ENCODE data around the gene TMTC2.
A peak's percentile ranks its signal among the peaks of the same experiment; 100 is the strongest.

TMTC2 gene

GRCh38 chr12:82862876-82863649 is 176.4 kb downstream of the TMTC2 start (continued):
- TF ChIP-seq, protein P1, sequence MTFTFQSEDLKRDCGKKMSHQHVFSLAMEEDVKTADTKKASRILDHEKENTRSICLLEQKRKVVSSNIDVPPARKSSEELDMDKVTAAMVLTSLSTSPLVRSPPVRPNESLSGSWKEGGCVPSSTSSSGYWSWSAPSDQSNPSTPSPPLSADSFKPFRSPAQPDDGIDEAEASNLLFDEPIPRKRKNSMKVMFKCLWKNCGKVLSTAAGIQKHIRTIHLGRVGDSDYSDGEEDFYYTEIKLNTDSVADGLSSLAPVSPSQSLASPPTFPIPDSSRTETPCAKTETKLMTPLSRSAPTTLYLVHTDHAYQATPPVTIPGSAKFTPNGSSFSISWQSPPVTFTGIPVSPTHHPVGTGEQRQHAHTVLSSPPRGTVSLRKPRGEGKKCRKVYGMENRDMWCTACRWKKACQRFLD (tag by site-specific recombination; IDR thresholded peaks at IDR 0.05): no peak
- TF ChIP-seq ZNF223 (tag by site-specific recombination; IDR thresholded peaks at IDR 0.05) (no peak), PRDM4 (tag by site-specific recombination; IDR thresholded peaks at IDR 0.05) (peak; percentile 41; the same call in 1 of the 2 replicates), ZNF10 (tag by site-specific recombination; IDR thresholded peaks at IDR 0.05) (no peak), PRDM2 (tag by site-specific recombination; IDR thresholded peaks at IDR 0.05; ENCODE audit: borderline replicate concordance) (no peak), ZNF664 (tag by site-specific recombination; IDR thresholded peaks at IDR 0.05) (no peak), ZNF785 (tag by site-specific recombination; IDR thresholded peaks at IDR 0.05) (no peak), PRDM6 (tag by site-specific recombination; IDR thresholded peaks at IDR 0.05) (peak; percentile 36; the same call in 1 of the 2 replicates), ZNF114 (tag by site-specific recombination; IDR thresholded peaks at IDR 0.05) (no peak), ZNF362 (tag by site-specific recombination; IDR thresholded peaks at IDR 0.05) (no peak), ZNF366 (tag by site-specific recombination; conservative IDR thresholded peaks at IDR 0.05) (no peak), ZNF623 (tag by site-specific recombination; IDR thresholded peaks at IDR 0.05) (no peak), OVOL3 (tag by site-specific recombination; IDR thresholded peaks at IDR 0.05) (0 out of 2 replicates have a peak, but pooled peaks have one; percentile 12), ZBTB20 (tag by site-specific recombination; IDR thresholded peaks at IDR 0.05) (no peak), KLF8 (tag by site-specific recombination; IDR thresholded peaks at IDR 0.05) (no peak), ZNF37A (tag by site-specific recombination; IDR thresholded peaks at IDR 0.05) (no peak), SCRT1 (tag by site-specific recombination; IDR thresholded peaks at IDR 0.05; ENCODE audit: borderline replicate concordance) (peak; percentile 29; the same call in 1 of the 2 replicates), ZNF501 (tag by site-specific recombination; IDR thresholded peaks at IDR 0.05) (0 out of 2 replicates have a peak, but pooled peaks have one; percentile 28), SCRT2 (tag by site-specific recombination; IDR thresholded peaks at IDR 0.05) (peak; percentile 38; the same call in 1 of the 2 replicates), EGR2 (tag by site-specific recombination; IDR thresholded peaks at IDR 0.05; ENCODE audit: low read depth) (no peak)
- TF ChIP-seq, protein P2, sequence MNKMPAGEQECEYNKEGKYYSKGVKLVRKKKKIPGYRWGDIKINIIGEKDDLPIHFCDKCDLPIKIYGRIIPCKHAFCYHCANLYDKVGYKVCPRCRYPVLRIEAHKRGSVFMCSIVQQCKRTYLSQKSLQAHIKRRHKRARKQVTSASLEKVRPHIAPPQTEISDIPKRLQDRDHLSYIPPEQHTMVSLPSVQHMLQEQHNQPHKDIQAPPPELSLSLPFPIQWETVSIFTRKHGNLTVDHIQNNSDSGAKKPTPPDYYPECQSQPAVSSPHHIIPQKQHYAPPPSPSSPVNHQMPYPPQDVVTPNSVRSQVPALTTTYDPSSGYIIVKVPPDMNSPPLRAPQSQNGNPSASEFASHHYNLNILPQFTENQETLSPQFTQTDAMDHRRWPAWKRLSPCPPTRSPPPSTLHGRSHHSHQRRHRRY (tag by site-specific recombination; IDR thresholded peaks at IDR 0.05): no peak
- TF ChIP-seq, protein P3, sequence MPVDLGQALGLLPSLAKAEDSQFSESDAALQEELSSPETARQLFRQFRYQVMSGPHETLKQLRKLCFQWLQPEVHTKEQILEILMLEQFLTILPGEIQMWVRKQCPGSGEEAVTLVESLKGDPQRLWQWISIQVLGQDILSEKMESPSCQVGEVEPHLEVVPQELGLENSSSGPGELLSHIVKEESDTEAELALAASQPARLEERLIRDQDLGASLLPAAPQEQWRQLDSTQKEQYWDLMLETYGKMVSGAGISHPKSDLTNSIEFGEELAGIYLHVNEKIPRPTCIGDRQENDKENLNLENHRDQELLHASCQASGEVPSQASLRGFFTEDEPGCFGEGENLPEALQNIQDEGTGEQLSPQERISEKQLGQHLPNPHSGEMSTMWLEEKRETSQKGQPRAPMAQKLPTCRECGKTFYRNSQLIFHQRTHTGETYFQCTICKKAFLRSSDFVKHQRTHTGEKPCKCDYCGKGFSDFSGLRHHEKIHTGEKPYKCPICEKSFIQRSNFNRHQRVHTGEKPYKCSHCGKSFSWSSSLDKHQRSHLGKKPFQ (tag by site-specific recombination; IDR thresholded peaks at IDR 0.05): peak; percentile 64
